Measurements from ENCODE around the gene EXD2.

EXD2 gene

DNA sequence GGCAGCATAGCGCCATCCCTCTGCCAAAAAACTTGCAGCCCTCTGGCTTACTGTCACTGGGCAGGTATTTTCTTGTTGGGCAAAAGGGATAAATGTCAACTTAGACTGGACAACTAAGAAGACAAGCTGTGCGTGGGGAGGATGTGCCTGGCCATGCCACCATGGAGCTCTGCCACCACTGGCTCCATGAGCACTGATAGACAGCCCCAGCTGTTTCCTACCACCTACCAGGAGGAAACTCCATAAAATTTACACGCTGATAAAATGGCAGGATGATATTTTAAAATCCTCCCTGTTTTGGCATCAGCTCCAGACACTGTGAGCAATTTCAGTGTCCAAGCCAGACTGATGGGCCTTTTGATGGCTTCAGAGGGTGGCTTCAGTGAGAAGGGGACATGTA, 61.6 kb downstream of the EXD2 start:
- peaks cover 12% of the 10 kb centered on the region for H3K27me3 ChIP-seq (ENCODE audit: control insufficient read depth, insufficient read depth, low read length)
- no peaks in the 10 kb centered on the region for H3K4me1 ChIP-seq (ENCODE audit: control insufficient read depth, insufficient read depth, low read length)
- no peak overlapping the region for H3K4me3 ChIP-seq (ENCODE audit: low read depth, low read length)
- no peaks in the 10 kb centered on the region for H3K36me3 ChIP-seq (ENCODE audit: control insufficient read depth, insufficient read depth, low read length)
- H3K9me3 ChIP-seq (ENCODE audit: control insufficient read depth, insufficient read depth, low read length), result no peaks in the 10 kb centered on the region
- H3K9ac ChIP-seq (ENCODE audit: low read depth, low read length), result no peak overlapping the region
- no peak overlapping the region for H3K27ac ChIP-seq (ENCODE audit: low read depth, low read length)

DNA sequence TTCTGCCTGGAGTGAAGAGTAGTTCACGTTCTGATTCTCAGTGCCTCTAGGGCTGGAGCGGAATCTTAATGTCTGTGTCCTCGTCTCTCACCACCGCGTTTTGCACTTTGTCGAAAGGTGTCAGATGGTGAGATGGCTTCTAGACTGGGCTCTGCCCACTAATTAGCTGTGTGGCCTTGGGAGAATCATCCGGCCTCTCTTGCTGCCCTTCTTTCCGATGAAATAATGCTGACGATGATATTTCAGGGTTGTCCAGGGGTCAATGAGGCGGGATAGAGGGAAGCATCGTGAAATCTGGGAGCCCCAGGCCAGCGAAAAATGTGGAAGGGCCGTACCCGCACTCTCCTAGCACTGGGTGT, 67.8 kb downstream of the EXD2 start:
- H3K9ac ChIP-seq (ENCODE audit: low read depth, low read length), result no peak overlapping the region
- peaks cover 10% of the 10 kb centered on the region; the same call in 1 of the 2 replicates for H3K4me1 ChIP-seq (ENCODE audit: control insufficient read depth, insufficient read depth, low read length)
- no peaks in the 10 kb centered on the region for H3K36me3 ChIP-seq (ENCODE audit: control insufficient read depth, insufficient read depth, low read length)
- H3K4me3 ChIP-seq (ENCODE audit: low read depth, low read length), result peak overlapping the region; percentile 72
- peaks cover 55% of the 10 kb centered on the region for H3K27me3 ChIP-seq (ENCODE audit: control insufficient read depth, insufficient read depth, low read length)
- no peaks in the 10 kb centered on the region; the same call in 1 of the 2 replicates for H3K9me3 ChIP-seq (ENCODE audit: control insufficient read depth, insufficient read depth, low read length)
- H3K27ac ChIP-seq (ENCODE audit: low read depth, low read length), result no peak overlapping the region

DNA sequence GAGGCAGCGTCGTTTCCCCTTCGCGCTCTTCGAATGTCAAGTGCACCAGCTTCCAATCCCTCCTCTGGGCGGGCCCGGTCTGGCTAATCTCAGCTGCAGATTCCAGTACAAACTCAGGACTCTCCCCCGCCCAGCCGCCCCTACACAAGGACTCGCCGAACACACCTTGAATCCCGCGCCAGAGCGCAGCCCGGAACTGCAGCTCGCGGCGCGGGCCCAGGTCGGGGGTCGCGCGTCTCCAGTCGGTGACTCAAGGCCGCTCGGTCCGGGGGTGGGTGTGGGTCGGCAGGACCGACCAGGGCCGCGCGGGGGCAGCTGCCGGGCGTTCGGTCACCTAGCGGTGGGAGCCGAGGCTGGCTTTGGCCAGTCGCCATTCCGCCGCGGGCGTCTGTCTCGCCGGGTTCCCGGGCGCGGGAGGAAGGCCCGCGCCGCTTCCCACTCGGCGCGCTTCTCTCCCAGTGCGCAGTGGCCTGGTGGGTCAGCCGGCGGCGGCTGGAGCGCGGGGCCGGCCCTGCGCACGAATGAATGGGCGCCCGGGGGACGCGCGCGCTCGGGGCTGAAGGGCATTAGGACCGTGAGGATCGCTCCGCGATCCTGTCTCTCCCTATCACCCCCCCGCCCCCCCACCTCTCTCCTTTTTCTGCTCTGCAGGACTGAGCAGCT, 68.4 kb downstream of the EXD2 start, which contains the start of gene GALNT16:
GALNT16 (plus strand) TSS at position 632 of the 663 bp plus-strand sequence. CDS start 133 bp downstream, outside the sequence.
- H3K4me3 ChIP-seq (ENCODE audit: low read depth, low read length), result peak within 1 kb of the TSS; percentile 72
- no peak within 1 kb of the TSS for H3K9ac ChIP-seq (ENCODE audit: low read depth, low read length)
- peaks cover 55% of the 10 kb centered on the region for H3K27me3 ChIP-seq (ENCODE audit: control insufficient read depth, insufficient read depth, low read length)

DNA sequence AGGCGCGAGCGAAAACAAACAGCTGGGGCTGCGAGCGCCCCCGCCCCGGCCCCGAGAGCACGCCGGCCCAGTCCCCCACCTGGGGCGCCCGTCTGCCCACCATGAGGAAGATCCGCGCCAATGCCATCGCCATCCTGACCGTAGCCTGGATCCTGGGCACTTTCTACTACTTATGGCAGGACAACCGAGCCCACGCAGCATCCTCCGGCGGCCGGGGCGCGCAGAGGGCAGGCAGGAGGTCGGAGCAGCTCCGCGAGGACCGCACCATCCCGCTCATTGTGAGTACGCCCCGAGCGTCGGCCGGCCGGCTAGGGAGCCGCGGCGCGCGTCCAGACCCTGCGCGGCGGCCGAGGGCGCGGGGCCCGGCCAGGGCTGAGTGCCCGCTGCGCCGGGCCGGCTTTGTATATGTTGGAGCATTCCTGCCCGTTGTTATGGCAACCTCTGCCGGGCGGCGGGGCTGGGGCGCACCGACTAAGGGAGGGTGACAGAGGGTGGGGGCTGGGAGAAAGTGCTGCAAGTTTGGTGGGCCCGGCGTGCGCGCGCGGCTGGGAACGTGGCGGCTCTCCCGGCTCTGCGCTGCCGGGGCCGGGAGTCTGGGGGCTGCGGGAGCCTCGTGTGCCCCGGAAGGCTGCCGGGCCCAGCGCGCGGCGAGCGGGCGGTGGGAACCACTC, 69.0 kb downstream of the EXD2 start:
- Histone ChIP-seq H3K4me1 (ENCODE audit: control insufficient read depth, insufficient read depth, low read length) (peaks cover 10% of the 10 kb centered on the region; the same call in 1 of the 2 replicates), H3K4me3 (ENCODE audit: low read depth, low read length) (peak overlapping the region; percentile 72), H3K36me3 (ENCODE audit: control insufficient read depth, insufficient read depth, low read length) (no peaks in the 10 kb centered on the region), H3K9ac (ENCODE audit: low read depth, low read length) (no peak overlapping the region), H3K27ac (ENCODE audit: low read depth, low read length) (no peak overlapping the region), H3K9me3 (ENCODE audit: control insufficient read depth, insufficient read depth, low read length) (no peaks in the 10 kb centered on the region; the same call in 1 of the 2 replicates), H3K27me3 (ENCODE audit: control insufficient read depth, insufficient read depth, low read length) (peaks cover 55% of the 10 kb centered on the region)

More for the DNA sequence above, 68.4 kb downstream of the EXD2 start, which contains the start of gene GALNT16:
- Histone ChIP-seq H3K4me1 (ENCODE audit: control insufficient read depth, insufficient read depth, low read length) (peaks cover 10% of the 10 kb centered on the region; the same call in 1 of the 2 replicates), H3K27ac (ENCODE audit: low read depth, low read length) (no peak within 1 kb of the TSS), H3K9me3 (ENCODE audit: control insufficient read depth, insufficient read depth, low read length) (no peaks in the 10 kb centered on the region; the same call in 1 of the 2 replicates), H3K36me3 (ENCODE audit: control insufficient read depth, insufficient read depth, low read length) (no peaks in the 10 kb centered on the region)

DNA sequence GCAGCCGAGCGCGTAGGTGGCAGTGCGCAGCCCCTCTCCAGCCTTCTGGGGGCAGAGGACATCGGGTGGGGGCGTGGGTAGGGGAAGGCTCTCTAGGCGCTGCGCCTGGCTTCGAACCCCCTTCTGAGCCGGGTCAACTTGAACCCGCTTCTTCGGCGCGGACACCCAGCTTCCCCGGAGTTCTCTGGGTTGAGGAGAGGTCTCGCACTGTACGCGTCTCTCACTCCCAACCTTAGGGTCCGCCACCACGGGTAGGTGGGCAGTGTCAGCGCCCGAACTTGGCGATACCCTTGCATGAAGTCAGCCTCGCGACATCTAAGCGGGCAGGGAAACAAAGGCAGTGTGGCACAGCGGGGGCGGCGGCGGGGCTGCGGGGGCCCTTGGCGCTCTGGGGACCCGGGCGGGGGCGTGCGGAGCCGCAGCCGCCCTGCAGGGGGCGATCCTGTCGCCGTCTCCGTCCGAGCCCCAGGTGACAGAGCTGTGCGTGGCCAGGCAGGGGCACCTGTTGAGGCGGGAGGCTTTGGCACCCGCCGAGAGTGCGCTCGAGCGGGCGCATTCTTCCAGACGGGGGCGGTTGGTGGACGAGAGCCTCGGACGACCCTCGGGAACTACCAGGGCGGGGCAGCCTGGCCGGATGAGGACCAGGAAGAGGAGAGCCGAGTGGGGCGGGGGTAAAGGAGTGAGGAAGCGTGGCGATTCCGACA, 69.7 kb downstream of the EXD2 start:
- Histone ChIP-seq H3K9me3 (ENCODE audit: control insufficient read depth, insufficient read depth, low read length) (no peaks in the 10 kb centered on the region; the same call in 1 of the 2 replicates), H3K27ac (ENCODE audit: low read depth, low read length) (no peak overlapping the region), H3K4me3 (ENCODE audit: low read depth, low read length) (peak overlapping the region; percentile 72), H3K4me1 (ENCODE audit: control insufficient read depth, insufficient read depth, low read length) (peaks cover 10% of the 10 kb centered on the region; the same call in 1 of the 2 replicates), H3K27me3 (ENCODE audit: control insufficient read depth, insufficient read depth, low read length) (peaks cover 55% of the 10 kb centered on the region), H3K36me3 (ENCODE audit: control insufficient read depth, insufficient read depth, low read length) (no peaks in the 10 kb centered on the region), H3K9ac (ENCODE audit: low read depth, low read length) (no peak overlapping the region)

DNA sequence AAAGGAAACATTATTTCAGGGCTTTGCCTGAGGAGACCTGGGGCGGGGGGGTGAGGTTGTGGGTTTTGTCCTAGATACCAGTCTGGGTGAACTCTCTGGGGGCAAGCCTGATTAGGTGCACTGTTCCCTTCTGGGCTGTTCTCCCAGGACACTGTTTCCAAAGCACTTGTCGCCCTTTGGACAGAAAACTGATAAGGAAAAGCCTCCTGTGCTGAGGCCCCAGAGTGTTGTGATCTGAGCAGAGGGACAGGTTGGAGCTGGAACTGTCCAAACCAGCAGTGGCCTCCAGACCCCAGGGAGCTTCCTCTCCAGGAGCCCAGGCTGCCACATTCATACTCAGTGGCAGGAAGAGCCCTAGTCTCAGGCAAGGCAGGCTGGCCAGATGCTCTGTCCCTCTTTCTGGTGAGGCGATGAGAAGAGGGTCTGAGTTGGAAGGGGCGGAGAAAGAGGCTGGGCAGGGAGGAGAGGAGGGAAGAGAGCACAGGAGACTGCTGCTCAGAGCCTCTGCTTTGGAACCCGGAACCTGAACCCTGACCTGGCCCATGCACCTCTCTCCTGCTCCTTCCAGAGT, 70.5 kb downstream of the EXD2 start:
- Histone ChIP-seq H3K27me3 (ENCODE audit: control insufficient read depth, insufficient read depth, low read length) (peaks cover 53% of the 10 kb centered on the region), H3K4me3 (ENCODE audit: low read depth, low read length) (peak overlapping the region; percentile 72), H3K9me3 (ENCODE audit: control insufficient read depth, insufficient read depth, low read length) (no peaks in the 10 kb centered on the region; the same call in 1 of the 2 replicates), H3K9ac (ENCODE audit: low read depth, low read length) (no peak overlapping the region), H3K36me3 (ENCODE audit: control insufficient read depth, insufficient read depth, low read length) (no peaks in the 10 kb centered on the region), H3K4me1 (ENCODE audit: control insufficient read depth, insufficient read depth, low read length) (peaks cover 10% of the 10 kb centered on the region; the same call in 1 of the 2 replicates), H3K27ac (ENCODE audit: low read depth, low read length) (peak overlapping the region; percentile 8)

DNA sequence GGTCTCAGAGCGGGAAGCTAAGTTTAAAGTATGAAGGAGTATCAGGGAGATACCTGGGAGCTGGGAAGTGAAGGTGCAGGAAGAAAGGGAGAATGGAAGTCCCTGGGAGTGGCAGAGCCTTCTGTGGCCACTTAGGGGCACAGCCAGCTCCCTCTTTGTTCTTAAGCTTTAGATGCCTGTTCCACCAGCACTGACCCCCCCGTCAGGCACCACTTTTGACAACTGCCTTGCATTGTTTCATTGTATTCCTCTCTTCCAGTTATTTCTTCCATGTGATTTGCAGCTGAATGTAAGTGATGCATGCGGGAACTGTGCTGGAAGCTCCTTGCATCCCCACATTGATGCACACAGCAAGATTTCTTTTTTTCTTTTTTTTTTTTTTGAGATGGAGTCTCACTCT, 71.2 kb downstream of the EXD2 start:
- Histone ChIP-seq H3K36me3 (ENCODE audit: control insufficient read depth, insufficient read depth, low read length) (no peaks in the 10 kb centered on the region), H3K27ac (ENCODE audit: low read depth, low read length) (no peak overlapping the region), H3K9ac (ENCODE audit: low read depth, low read length) (no peak overlapping the region), H3K27me3 (ENCODE audit: control insufficient read depth, insufficient read depth, low read length) (peaks cover 47% of the 10 kb centered on the region), H3K4me1 (ENCODE audit: control insufficient read depth, insufficient read depth, low read length) (peaks cover 10% of the 10 kb centered on the region; the same call in 1 of the 2 replicates), H3K4me3 (ENCODE audit: low read depth, low read length) (no peak overlapping the region), H3K9me3 (ENCODE audit: control insufficient read depth, insufficient read depth, low read length) (no peaks in the 10 kb centered on the region; the same call in 1 of the 2 replicates)

DNA sequence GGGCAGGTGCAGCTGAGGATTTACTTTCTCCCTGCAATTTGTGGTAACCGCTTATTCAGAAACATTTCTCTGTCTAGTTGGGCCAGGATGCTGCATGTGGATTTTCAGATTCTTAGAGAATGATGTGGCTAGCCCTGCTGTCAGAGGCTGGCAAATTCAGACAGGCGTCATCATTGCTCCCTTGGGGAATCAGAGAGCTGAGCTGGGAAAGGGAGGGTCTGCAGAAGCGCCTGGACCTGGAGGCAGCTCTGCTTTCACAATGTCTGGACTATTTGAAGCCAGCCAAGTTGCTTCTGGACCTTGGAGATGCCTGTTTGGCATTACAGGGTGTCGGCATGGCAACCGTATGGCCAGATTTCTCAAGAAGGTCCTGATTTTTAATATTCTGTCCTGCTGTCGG, 72.1 kb downstream of the EXD2 start:
- Histone ChIP-seq H3K9ac (ENCODE audit: low read depth, low read length) (no peak overlapping the region), H3K27ac (ENCODE audit: low read depth, low read length) (no peak overlapping the region), H3K4me1 (ENCODE audit: control insufficient read depth, insufficient read depth, low read length) (peaks cover 10% of the 10 kb centered on the region; the same call in 1 of the 2 replicates), H3K36me3 (ENCODE audit: control insufficient read depth, insufficient read depth, low read length) (no peaks in the 10 kb centered on the region), H3K27me3 (ENCODE audit: control insufficient read depth, insufficient read depth, low read length) (peaks cover 38% of the 10 kb centered on the region), H3K4me3 (ENCODE audit: low read depth, low read length) (no peak overlapping the region), H3K9me3 (ENCODE audit: control insufficient read depth, insufficient read depth, low read length) (no peaks in the 10 kb centered on the region; the same call in 1 of the 2 replicates)

- H3K36me3 ChIP-seq (ENCODE audit: control insufficient read depth, insufficient read depth, low read length), result no peaks in the 10 kb centered on the region
- H3K9ac ChIP-seq (ENCODE audit: low read depth, low read length), result no peak overlapping the region
- no peaks in the 10 kb centered on the region; the same call in 1 of the 2 replicates for H3K9me3 ChIP-seq (ENCODE audit: control insufficient read depth, insufficient read depth, low read length)
- H3K27me3 ChIP-seq (ENCODE audit: control insufficient read depth, insufficient read depth, low read length), result peaks cover 34% of the 10 kb centered on the region
- H3K4me1 ChIP-seq (ENCODE audit: control insufficient read depth, insufficient read depth, low read length), result peaks cover 10% of the 10 kb centered on the region; the same call in 1 of the 2 replicates
- no peak overlapping the region for H3K4me3 ChIP-seq (ENCODE audit: low read depth, low read length)
- H3K27ac ChIP-seq (ENCODE audit: low read depth, low read length), result no peak overlapping the region
Measured at GRCh38 chr14:69263771-69264170, 72.5 kb downstream of the EXD2 start.

DNA sequence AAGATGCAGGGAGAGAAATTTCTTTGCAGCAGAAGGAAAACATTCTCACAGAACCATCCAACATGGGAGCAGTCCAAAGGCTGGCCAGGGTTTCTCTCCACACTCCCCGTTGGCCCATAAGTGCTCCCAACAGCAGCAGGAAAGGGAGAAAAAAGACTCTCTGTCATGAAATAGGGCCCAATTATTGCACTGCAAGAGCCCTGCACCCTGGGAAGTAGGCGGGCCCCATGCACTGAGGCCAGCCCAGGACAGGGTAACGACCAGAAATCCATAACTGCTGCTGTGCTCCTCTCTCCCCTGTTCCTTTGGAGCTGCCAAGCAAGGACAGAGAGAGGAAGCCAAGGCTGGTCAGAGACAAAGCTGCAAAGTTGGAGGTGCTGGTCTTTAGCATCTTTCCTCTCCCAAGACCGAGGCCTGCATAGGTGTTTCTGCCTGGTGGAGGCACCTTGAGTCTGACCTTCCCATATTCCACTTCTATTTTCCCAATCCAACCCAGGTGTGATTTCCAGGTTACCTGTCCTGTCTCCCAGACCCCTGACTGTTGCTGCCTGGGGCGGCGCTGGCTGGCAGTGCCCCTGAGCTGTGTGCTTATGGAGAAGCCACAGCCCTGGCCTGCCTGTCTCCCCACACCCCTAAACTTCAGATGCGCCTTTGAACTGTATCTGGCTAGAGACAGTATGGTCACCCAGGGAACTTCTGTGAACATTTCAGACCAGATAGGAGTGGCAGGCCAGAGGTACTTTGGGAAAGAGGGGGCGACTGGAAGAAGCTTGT, 75.5 kb downstream of the EXD2 start:
- H3K36me3 ChIP-seq (ENCODE audit: control insufficient read depth, insufficient read depth, low read length), result no peaks in the 10 kb centered on the region
- H3K9ac ChIP-seq (ENCODE audit: low read depth, low read length), result no peak overlapping the region
- no peaks in the 10 kb centered on the region for H3K9me3 ChIP-seq (ENCODE audit: control insufficient read depth, insufficient read depth, low read length)
- H3K27ac ChIP-seq (ENCODE audit: low read depth, low read length), result no peak overlapping the region
- peaks cover 7% of the 10 kb centered on the region; the same call in 1 of the 2 replicates for H3K4me1 ChIP-seq (ENCODE audit: control insufficient read depth, insufficient read depth, low read length)
- no peak overlapping the region for H3K4me3 ChIP-seq (ENCODE audit: low read depth, low read length)
- H3K27me3 ChIP-seq (ENCODE audit: control insufficient read depth, insufficient read depth, low read length), result peaks cover 7% of the 10 kb centered on the region

All from HUES48 (cell line).